Measurements from ENCODE around the gene NOP56. TPM values are rescaled to one million over a fixed set of nuclear protein-coding genes. Genes with fewer than 3 reads are reported as not detected.

Gene NOP56
- total and polyA plus RNA-seq, 4 donors, result 34.2 to 63.7 (median 46.5) TPM

DNA sequence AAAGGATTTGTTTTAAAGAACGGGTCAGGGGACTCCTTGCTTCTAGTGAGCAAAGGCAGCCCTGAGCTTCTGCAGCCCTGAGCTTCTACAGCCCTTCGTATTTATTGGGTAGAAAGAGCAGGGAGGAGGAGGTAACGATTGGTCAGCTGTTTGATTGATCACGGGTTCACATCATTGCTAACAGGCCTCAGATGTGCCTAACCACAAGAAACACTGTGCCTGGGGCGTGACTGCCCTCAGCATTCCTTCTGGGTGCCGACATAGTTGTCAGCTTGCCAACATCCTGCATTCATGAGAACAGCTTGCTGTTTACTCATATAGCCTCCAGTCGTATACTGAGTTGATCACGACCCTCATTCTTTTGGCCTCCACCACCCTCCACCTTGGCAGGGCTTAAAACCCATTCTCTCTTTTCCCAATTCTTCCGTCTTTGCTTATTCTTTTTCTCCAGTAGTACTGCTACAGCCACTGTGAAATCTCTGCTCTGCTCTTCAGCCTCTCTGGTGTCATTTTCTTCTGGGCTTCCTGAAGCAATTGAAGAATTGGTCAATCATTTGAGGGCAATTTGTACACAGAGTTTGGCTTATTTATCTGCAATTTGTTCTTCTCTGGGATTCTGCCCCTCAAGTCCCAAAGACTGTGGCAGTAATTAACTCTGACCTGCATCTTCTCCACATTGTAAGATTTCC lies 25.4 kb upstream of the NOP56 start:
- H3K4me3 ChIP-seq (ENCODE audit: low read depth in 1 of 3, low read length in 3 of 3), result no peak overlapping the region
- no peaks in the 10 kb centered on the region for H3K4me1 ChIP-seq (ENCODE audit: control insufficient read depth in 4 of 4, insufficient read depth in 4 of 4, low read length in 3 of 4)
- no peaks in the 10 kb centered on the region for H3K27me3 ChIP-seq (ENCODE audit: control insufficient read depth in 4 of 4, insufficient read depth in 4 of 4, low read length in 3 of 4)
- DNase-seq (ENCODE audit: low spot score), result no peak
- no peak overlapping the region for H3K9ac ChIP-seq (ENCODE audit: low read depth in 1 of 2, low read length in 2 of 2)
- no peak overlapping the region for H3K27ac ChIP-seq (ENCODE audit: low read depth in 1 of 2, low read length in 2 of 2)
- 72% methylated on average over 9 of the region's 9 CpGs for whole genome bisulfite sequencing
- peaks cover 0 to 7% (median 2%) of the 10 kb centered on the region in 4 donors for H3K9me3 ChIP-seq (ENCODE audit: control insufficient read depth in 4 of 4, low read length in 3 of 4)
- TF ChIP-seq, protein P1, sequence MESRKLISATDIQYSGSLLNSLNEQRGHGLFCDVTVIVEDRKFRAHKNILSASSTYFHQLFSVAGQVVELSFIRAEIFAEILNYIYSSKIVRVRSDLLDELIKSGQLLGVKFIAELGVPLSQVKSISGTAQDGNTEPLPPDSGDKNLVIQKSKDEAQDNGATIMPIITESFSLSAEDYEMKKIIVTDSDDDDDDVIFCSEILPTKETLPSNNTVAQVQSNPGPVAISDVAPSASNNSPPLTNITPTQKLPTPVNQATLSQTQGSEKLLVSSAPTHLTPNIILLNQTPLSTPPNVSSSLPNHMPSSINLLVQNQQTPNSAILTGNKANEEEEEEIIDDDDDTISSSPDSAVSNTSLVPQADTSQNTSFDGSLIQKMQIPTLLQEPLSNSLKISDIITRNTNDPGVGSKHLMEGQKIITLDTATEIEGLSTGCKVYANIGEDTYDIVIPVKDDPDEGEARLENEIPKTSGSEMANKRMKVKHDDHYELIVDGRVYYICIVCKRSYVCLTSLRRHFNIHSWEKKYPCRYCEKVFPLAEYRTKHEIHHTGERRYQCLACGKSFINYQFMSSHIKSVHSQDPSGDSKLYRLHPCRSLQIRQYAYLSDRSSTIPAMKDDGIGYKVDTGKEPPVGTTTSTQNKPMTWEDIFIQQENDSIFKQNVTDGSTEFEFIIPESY (IDR thresholded peaks at IDR 0.05), result no peak
- no peak for TF ChIP-seq FOXA2 (IDR thresholded peaks at IDR 0.05)
- TF ChIP-seq HNF4A (conservative IDR thresholded peaks at IDR 0.05), result no peak
- TF ChIP-seq, protein P2, sequence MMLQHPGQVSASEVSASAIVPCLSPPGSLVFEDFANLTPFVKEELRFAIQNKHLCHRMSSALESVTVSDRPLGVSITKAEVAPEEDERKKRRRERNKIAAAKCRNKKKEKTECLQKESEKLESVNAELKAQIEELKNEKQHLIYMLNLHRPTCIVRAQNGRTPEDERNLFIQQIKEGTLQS (IDR thresholded peaks at IDR 0.05), result no peak
- TF ChIP-seq, protein P3, sequence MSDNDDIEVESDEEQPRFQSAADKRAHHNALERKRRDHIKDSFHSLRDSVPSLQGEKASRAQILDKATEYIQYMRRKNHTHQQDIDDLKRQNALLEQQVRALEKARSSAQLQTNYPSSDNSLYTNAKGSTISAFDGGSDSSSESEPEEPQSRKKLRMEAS (IDR thresholded peaks at IDR 0.05), result no peak
- no peak for TF ChIP-seq RAD21 (IDR thresholded peaks at IDR 0.05)
- TF ChIP-seq NR2F2 (IDR thresholded peaks at IDR 0.05), result no peak
- TF ChIP-seq GABPA (IDR thresholded peaks at IDR 0.05 in 1 of 2, conservative IDR thresholded peaks at IDR 0.05 in 1 of 2), result no peak
- no peak for TF ChIP-seq RXRA (IDR thresholded peaks at IDR 0.05)
- TF ChIP-seq HNF4G (IDR thresholded peaks at IDR 0.05), result no peak
- H3K36me3 ChIP-seq (ENCODE audit: control insufficient read depth in 4 of 4, insufficient read depth in 3 of 4, low read depth in 1 of 4, low read length in 3 of 4), result no peaks in the 10 kb centered on the region

DNA sequence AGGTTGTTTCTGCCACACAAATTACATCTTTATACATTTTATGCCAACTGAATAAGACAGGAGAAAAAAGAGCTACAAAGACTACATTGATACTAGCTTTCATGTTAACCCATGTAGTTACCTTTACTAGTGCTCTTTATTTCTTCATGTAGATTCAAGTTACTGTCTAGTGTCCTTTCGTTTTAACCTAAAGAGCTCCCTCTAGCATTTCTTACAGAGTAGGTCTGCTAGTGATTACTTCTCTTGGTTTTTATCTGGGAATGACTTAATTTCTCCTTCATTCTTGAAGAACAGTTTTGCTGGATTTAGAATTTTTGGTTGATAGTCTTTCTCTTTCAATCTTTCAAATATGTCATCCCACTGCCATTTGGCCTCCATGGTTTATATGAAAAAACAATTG lies 21.2 kb upstream of the NOP56 start:
- Histone ChIP-seq H3K4me3 (ENCODE audit: low read depth in 1 of 3, low read length in 3 of 3) (no peak overlapping the region), H3K9me3 (ENCODE audit: control insufficient read depth in 4 of 4, low read length in 3 of 4) (peaks cover 0 to 7% (median 1%) of the 10 kb centered on the region in 4 donors), H3K36me3 (ENCODE audit: control insufficient read depth in 4 of 4, insufficient read depth in 3 of 4, low read depth in 1 of 4, low read length in 3 of 4) (no peaks in the 10 kb centered on the region), H3K27me3 (ENCODE audit: control insufficient read depth in 4 of 4, insufficient read depth in 4 of 4, low read length in 3 of 4) (peaks cover 0 to 3% (median 2%) of the 10 kb centered on the region in 4 donors), H3K4me1 (ENCODE audit: control insufficient read depth in 4 of 4, insufficient read depth in 4 of 4, low read length in 3 of 4) (peaks cover 0 to 2% (median 0%) of the 10 kb centered on the region in 4 donors), H3K9ac (ENCODE audit: low read depth in 1 of 2, low read length in 2 of 2) (no peak overlapping the region), H3K27ac (ENCODE audit: low read depth in 1 of 2, low read length in 2 of 2) (no peak overlapping the region)
- TF ChIP-seq FOXA1 (IDR thresholded peaks at IDR 0.05), result no peak
- TF ChIP-seq NR2F2 (IDR thresholded peaks at IDR 0.05), result no peak
- TF ChIP-seq, protein P2 (IDR thresholded peaks at IDR 0.05), result no peak
- no peak for TF ChIP-seq JUND (IDR thresholded peaks at IDR 0.05)
- TF ChIP-seq, protein P4, sequence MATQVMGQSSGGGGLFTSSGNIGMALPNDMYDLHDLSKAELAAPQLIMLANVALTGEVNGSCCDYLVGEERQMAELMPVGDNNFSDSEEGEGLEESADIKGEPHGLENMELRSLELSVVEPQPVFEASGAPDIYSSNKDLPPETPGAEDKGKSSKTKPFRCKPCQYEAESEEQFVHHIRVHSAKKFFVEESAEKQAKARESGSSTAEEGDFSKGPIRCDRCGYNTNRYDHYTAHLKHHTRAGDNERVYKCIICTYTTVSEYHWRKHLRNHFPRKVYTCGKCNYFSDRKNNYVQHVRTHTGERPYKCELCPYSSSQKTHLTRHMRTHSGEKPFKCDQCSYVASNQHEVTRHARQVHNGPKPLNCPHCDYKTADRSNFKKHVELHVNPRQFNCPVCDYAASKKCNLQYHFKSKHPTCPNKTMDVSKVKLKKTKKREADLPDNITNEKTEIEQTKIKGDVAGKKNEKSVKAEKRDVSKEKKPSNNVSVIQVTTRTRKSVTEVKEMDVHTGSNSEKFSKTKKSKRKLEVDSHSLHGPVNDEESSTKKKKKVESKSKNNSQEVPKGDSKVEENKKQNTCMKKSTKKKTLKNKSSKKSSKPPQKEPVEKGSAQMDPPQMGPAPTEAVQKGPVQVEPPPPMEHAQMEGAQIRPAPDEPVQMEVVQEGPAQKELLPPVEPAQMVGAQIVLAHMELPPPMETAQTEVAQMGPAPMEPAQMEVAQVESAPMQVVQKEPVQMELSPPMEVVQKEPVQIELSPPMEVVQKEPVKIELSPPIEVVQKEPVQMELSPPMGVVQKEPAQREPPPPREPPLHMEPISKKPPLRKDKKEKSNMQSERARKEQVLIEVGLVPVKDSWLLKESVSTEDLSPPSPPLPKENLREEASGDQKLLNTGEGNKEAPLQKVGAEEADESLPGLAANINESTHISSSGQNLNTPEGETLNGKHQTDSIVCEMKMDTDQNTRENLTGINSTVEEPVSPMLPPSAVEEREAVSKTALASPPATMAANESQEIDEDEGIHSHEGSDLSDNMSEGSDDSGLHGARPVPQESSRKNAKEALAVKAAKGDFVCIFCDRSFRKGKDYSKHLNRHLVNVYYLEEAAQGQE (IDR thresholded peaks at IDR 0.05), result no peak
- DNase-seq (ENCODE audit: low spot score), result no peak
- WGBS, result 29% methylated on average over 1 of the region's 1 CpG
